Measurements from ENCODE around the gene PLEKHO2.
A peak's percentile ranks its signal among the peaks of the same experiment; 100 is the strongest.

The PLEKHO2 gene

DNA sequence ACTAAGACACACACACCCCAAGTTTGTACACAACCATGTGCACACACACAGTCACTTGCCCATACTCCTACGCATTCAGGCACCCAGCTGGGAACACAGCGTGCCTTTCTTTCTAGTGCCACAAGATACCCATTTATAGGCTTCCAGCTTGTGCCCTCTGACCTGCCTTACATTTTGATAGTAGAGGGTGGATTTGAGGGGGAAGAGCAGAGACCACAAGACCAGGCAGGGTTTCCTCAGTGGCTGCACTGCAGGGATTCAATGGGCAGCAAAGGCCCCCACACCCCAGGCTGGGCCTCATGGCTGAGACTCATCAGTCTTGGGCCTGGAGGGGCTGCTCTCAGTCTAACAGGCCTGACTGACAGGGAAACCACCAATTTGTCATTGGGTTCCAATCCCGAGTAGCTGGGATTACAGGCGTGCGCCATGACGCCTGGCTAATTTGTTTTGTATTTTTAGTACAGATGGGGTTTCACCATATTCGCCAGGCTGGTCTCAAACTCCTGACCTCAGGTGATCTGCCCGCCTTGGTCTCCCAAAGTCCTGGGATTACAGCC, 51.2 kb downstream of the PLEKHO2 start:
- no peak for DNase-seq (ENCODE audit: low spot score)

- DNase-seq (ENCODE audit: low spot score): peak; percentile 92
Measured at GRCh38 chr15:64893481-64894394, 52.0 kb downstream of the PLEKHO2 start.

- DNase-seq (ENCODE audit: low spot score): no peak
Measured at GRCh38 chr15:64894395-64895056, 52.8 kb downstream of the PLEKHO2 start.

GRCh38 chr15:64895285-64896065, 53.8 kb downstream of the PLEKHO2 start:
- peak; percentile 71 for DNase-seq (ENCODE audit: low spot score)

- no peak for DNase-seq (ENCODE audit: low spot score)
Measured at GRCh38 chr15:64896371-64897069, 54.8 kb downstream of the PLEKHO2 start.

- peak; percentile 40 for DNase-seq (ENCODE audit: low spot score)
Measured at GRCh38 chr15:64897345-64897985, 55.8 kb downstream of the PLEKHO2 start.

DNA sequence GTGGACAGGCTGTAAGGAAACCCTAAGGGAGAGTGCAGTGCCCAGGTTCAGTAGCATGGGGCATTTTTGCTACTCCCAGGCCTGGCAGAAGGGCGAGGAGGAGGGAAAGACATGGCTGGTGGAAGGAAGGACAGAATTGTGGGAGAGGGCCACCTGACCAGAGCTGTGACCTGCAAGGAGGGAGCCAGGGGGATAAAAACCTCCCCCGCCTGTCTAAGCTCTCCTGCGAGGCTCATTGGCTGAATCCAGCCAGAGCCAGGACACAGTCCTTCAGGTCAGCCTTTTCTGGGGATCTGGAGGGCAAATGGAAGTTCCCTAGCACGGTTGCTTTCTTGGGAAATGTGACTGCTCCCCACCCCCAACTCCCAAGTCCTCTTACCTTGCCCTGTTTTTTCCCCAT, 56.7 kb downstream of the PLEKHO2 start:
- no peak for DNase-seq (ENCODE audit: low spot score)

DNA sequence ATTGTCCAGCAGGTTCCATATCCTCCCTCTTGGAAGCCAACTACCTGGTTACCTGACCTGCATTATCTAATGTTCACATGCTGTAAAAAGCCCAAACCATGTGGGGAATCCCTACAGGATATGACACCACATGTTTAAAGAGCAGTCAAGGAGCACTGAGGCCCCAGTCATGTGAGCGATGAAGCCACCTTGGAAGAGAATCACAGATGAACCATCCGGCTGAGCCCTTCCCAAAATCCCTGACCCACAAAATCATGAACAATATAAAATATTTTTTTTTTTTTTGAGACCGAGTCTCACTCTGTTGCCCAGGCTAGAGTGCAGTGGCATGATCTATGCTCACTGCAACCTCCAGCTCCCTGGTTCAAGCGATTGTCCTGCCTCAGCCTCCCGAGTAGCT, 59.4 kb downstream of the PLEKHO2 start:
- no peak for DNase-seq (ENCODE audit: low spot score)

DNA sequence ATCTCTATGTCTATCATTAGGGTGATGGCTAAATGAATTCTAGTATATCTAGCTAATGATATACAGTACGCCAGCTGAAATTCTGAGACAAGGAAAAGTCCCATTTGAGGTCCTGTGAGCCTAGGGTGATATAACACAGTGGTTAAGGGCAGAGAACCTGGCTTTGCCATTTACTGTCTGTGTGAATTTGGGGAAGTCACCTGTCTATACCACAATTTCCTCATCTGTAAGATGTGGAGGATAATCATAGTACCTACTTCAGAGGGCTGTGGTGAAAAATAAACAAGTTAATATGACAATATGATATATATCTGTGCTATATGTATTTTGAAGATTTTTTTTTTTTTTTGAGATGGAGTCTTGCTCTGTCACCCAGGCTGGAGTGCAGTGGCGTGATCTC, 60.2 kb downstream of the PLEKHO2 start:
- DNase-seq (ENCODE audit: low spot score): no peak

DNA sequence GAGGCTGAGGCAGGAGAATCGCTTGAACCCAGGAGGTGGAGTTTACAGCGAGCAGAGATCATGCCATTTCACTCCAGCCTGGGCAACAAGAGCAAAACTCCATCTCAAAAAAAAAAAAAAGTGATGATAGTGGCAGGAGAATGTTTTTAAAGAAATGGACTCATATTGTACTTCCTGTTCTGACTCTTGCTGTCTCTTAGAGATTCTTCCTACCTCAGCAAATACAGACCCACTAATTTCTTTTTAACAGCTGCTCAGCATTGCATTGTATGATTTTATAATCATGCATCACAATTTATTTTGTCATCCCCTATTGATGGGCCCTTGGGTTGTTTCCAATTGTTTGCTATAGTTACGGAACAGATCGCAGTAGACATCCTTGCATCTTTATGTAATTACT, 61.1 kb downstream of the PLEKHO2 start:
- no peak for DNase-seq (ENCODE audit: low spot score)

DNA sequence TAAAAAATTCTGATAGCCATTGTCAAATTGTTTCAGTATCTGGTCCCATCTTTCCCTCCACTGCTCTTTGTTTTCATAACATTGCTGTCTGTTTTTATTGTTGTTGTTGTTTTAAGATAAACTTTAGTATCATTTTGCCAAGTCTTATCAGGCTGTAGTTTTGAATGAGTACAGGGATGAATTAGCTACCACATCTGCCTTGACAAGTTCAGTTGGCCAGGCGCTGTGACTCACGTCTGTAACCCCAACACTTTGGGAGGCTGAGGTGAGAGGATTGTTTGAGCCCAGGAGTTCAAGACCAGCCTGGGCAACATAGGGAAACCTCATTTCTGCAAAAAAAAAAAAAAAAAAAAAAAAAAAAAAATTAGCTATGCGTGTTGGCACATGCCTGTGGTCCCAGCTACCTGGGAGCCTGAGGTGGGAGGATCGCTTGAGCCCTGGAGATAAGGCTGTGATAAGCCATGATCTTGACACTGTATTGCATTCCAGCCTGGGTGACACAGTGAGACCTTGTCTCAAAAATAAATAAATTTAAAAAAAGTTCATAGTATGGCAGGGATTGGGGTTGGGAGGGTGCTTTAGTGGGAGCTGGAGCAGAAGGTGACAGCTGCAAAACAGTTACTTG, 61.7 kb downstream of the PLEKHO2 start:
- no peak for DNase-seq (ENCODE audit: low spot score)

DNA sequence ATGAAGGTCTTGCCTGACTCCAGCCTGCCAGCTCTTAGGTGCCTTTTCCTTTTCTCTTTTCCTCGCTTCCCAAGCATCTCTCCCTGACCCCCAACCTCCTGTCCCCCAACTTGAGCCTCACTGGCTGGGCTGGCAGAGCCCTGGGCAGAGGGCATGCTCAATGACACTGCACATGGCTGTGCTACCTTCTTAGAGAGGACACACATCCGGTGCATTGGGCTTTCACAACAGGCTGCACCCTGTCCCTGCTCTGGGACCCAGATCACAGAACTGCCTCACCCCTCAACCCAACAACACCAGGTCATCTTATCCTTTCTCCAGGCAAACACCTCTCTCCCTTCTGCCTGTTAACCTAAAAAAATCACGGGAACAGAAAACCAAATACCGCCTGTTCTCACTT, 62.5 kb downstream of the PLEKHO2 start:
- DNase-seq (ENCODE audit: low spot score): no peak

DNA sequence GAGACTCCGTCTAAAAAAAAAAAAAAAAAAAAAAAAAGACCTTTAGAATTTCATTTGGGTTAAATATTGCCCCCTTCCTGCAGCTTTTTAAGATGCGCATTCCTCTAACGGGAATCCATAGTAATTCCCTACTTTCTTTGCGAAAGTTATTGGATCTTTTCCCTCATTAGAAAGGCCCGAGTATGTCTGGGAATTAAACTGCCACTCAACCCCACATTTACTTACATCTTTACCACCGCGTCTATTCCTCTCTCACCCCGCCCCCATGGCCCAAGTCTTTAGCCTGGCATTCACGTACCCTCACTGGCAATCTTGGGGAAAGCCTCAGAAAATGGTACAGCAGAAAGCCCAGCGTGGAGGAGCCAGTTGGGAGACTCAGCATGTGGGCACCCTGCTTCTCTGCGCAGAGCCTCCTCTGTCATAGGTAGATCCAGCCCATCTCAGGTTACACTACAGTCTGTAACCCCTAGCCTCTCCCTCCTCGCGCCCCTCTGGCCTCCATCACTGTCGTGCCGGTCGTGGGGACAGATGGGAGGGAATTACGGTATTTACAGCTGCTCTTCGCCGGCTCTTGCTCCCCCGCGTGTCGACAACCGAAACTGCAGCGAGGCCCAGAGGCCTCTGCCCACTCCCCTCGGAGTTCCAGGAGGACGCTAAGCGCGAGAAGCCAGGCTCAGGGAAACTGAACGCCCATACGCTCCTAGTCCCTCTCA, 63.6 kb downstream of the PLEKHO2 start:
- peak; percentile 84 for DNase-seq (ENCODE audit: low spot score)

DNA sequence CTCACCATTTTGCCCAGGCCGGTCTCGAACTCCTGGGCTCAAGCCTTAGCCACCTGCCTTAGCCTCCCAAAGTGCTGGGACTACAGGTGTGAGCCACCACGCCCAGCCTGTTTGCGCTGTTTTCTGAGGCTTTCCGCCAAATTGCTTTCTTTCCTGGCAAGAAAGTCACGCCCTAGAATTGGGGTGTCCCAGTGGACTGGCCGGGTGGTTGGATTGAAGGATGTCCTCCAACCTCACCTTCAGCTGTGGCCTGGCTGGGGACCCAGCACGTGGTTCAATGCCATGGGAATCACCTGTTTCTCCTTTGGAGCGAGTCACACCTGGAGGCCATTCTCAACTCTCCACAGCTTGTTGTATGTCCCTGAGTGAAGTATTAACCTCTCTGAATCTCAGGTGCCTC, 64.2 kb downstream of the PLEKHO2 start:
- DNase-seq (ENCODE audit: low spot score): no peak

DNA sequence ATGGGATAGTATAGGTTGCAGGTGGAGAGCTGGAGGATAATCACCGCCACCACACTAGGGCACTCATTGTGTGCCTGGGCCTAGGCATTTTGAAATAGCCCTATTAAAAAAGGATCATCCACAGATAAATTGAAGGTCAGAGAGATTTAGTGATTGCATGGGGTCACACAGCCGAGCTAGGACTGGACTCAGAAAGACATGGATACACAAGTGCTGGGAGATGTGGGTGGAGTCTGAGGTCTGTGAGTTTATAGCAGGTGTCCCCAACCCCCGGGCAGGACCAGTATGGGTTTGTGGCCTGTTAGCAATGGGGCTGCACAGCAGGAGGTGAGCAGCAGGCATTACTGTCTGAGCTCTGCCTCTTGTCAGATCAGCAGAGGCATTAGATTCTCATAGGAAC, 64.7 kb downstream of the PLEKHO2 start:
- DNase-seq (ENCODE audit: low spot score): no peak

DNA sequence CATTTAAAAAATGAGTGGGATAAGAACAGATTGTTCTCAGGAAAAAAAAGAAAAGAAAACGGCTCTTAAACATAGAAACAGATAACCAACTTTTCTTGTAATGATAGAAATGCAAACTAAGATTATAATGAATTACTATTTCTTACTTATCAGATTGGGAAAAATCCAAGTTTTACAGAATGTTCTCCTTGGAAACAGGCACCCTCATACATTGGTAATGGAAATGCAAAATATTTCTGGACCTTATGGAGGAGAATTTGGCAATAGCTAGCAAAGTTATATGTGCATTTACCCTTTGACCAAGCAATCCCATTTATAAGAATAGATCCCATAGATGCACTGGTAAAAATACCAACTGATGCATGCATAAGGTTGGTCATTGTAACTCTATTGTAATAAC, 66.3 kb downstream of the PLEKHO2 start:
- no peak for DNase-seq (ENCODE audit: low spot score)

DNA sequence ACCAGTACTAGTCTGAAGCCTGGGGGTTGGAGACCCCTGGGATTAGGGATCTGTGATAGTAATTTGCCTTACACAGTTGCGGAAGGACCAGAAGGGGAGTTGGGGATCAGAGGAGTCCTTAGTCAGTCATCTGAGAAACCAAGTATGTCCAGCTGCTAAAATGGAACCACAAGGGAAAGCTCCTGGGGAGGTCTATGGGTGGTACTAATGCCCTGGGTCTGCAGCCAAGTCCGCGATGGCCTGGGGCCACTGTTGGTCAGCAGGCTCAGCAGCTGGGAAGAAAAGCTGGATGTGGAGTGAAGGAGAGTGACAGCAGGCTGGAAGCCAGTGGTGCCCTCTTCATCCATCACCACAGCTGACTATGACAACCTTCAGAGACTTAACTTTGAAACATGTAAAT, 67.8 kb downstream of the PLEKHO2 start:
- DNase-seq (ENCODE audit: low spot score): no peak

- peak; percentile 71 for DNase-seq (ENCODE audit: low spot score)
Measured at GRCh38 chr15:64911311-64912186, 69.8 kb downstream of the PLEKHO2 start, which contains the start of gene ANKDD1A. Gene ANKDD1A, plus strand, starts transcription at chr15:64911902. Its CDS starts 29 bp downstream, at chr15:64911931.

Data from Ammon's horn (tissue), 1 donor.